NCI-H345 (cell line): ENCODE measurements around the gene HYAL2.

ENCODE experiments used
- DNase-seq: peaks from one replicate; lab custom pipeline; 2025; lab: John Stamatoyannopoulos, UW

HYAL2 gene, protein sequence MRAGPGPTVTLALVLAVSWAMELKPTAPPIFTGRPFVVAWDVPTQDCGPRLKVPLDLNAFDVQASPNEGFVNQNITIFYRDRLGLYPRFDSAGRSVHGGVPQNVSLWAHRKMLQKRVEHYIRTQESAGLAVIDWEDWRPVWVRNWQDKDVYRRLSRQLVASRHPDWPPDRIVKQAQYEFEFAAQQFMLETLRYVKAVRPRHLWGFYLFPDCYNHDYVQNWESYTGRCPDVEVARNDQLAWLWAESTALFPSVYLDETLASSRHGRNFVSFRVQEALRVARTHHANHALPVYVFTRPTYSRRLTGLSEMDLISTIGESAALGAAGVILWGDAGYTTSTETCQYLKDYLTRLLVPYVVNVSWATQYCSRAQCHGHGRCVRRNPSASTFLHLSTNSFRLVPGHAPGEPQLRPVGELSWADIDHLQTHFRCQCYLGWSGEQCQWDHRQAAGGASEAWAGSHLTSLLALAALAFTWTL

DNA sequence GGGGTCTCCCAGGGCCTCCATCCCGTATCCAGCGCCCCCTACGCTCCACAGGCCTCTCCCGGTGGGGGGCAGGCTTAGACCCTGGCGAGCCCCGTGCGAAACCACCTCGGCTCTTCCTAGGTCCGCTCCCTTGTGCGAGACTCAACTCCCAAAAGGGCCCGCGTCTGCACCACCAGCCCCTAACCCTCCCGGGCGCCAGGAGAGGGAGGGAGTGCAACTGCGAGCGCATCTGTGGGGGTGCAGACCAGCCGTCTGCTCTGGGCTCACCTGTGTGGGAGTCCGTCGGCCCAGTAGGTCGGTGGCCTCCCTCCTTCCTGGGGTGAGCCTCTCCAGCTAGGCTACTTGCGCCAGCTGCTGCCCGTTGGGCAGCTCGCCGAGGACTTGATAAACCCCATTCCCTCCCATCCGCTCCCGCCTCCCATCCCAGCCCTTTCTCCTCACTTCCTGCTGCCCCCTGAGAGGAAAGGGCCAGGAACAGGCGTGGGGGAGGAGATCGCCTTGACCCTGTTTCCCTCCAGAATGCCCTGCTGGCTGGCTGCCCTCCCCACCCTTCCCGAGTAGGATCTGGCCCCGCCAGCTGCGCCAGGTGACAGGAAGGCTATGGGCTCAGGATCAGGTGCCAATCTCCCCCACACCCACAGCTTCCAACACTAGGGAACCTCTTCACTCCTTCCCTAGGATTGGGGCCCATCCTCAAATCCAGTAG lies at the start of gene HYAL2:
HYAL2 (minus strand) TSS at position 360 of the 706 bp plus-strand sequence. CDS start 2,256 bp downstream, outside the sequence.
- DNase-seq, result no peak

DNA sequence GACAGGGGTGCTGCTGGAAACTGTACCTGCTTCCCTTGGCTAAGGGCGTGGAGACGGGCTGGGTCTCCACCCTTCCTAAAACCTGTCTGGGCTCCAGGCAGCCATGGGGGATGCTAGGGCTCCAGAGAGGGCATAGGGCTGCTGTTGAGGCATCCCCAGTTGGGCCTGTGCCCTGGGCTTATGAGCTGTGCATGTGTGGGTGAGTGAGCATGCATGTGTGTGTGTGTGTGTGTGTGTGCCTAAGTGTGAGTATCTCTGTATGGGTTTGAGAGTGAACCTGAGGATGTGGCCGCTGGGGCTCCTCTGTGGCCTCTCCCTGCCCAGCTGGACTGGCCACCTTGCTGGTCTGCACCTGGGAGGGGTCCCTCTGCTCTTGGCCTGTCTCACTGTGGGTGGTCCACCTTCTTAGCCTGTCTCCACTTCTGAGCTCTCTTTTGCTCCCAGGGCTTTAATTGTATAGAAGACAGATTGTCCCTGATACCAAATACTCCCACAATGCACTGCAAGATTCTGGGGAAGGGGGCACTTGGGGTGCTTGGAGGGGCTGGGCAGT lies 48.7 kb upstream of the HYAL2 start:
- DNase-seq, result no peak

DNA sequence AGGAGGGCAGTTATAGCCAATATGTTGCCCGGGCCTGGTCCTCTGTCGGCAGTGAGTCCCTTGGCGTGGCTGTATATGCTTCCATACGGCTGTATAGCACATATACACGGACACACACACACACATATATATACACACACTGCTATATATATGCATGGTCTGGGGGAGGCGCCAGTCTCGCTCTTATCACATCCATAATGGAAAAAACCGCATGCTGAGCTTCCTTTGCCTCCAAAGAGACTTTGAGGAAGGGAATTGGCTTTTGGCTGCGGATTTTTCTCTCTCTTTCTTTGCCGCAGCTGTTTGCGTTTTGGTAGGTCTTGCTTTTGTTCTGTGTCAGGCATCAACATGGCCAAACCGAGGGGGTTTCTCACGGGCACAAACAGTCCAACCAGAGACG lies 48.0 kb upstream of the HYAL2 start:
- no peak for DNase-seq

DNA sequence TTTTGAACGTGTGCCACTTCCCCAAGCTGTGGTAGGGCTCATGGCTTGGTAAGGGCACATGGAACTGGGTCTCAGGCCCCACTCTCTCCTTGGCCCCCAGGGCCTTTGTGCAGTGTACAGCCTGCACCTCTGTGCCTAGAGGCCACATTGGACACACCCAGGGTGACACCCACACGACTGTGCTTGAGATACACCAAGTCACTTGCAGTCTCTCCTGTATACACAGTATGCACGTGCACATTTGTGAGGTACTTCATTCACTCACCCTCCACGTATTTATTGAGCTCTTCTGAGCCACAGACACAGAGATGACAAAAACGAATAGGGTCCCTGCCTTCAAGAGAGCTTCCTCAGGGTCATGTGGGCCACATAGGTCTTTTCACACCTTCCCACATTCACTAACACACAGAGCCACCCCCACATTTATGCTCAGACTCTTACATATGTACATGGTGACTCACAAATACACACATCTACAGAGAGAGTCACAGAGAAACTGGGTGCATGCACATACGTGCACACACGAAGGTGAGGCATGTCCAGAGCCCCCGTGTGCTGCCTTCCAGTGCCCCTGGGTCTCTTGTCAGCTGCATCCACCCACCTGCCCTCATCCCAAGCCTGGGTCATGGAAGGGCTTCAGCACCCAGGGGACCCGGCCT lies 46.6 kb upstream of the HYAL2 start:
- DNase-seq, result no peak

DNA sequence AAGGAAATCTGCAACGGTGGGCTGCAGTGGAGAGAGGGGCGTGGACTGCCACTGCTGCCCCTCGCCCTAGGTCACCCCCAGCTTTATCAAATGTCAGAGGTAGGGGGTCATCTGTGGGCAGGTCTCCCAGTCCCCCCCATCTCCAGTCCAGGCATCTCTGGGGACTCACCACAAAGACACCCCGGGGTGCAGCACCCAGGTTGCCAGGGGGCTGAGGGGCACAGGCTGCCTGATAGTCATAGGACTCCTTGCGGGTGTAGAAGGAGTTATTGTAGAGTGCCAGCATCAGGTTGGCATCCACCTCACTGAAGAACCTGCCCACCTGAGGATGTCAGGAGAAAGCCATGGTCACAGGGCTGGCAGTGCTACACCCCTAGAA lies 43.3 kb upstream of the HYAL2 start:
- no peak for DNase-seq

DNA sequence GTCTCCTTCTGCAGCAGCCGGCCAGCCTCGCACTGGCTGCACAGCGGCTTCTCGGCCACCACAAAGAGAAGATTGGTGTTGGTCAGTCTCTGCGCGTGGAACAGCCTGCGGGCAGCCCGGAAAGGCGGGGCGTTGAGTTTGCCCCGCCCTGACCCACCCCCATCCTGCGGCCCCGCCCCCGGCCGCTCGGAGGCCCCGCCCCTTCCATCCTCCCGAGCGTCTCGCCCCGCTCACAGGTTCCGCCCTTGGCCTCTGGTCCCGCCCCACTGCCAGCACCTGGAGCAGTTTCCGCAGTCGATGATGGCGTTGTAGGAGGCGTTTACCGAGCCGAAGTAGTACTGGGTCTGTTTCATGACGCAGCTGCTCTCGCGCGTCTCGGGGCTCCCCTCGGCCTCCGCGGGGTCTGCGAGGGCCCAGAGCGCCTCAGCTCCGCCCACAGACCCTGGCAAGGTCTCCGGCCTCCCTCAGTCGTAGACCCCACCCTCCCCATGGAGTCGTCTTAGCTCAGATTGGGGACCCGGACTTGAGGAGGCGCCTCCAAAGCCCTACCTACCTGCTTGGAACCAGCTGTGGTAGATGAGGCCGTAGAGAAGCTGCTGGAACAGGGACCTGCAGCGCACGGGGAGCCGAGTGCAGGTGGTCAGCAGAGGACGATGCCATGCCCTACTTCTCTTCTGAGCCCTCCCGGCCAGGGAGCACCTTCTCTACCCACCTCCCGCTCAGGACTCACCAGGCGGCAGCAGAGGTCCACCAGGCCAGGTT lies 42.7 kb upstream of the HYAL2 start:
- DNase-seq, result peak; percentile 85

DNA sequence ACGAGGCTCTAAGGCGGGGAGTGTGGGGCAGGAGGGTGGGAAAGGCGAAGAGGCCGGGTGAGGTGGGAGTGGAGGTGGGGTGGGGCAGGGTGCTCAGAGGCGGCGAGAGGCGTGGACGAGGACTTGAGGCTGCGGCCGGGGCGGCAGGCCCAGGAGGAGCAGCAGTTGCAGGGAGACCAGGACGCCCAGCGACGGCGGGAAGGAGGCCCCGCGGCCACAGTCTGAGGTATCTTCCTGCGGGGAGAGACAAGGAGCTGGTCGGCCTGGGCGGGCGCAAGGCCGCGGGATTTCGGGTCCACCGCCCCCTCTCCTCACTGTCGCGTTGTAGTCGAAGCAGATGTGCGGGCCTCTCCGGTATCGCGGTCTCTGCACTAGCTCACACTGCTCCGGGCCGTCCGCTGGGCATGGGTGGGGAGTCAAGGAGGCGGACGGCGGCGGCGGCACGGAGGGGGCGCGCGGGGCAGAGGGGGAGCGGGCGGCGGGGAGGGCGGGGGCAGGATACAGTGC lies 42.1 kb upstream of the HYAL2 start:
- DNase-seq, result no peak

DNA sequence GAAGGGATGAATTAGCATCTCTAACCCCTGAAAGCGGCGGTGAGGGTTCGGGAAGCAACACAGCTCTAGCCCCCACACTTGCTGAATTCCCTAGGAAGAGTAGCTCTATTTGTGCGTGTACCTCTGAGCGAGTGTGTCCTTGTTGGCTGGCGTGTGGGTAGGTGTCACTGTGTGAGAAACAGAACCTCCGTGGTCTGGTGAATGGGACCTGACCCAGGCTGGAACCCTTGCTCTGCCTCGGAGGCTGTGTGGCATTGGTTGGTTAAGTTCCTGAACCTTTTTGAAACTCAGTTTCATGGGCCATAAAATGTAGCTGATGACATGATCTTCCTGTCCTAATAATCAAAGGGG lies 37.2 kb upstream of the HYAL2 start:
- no peak for DNase-seq

DNA sequence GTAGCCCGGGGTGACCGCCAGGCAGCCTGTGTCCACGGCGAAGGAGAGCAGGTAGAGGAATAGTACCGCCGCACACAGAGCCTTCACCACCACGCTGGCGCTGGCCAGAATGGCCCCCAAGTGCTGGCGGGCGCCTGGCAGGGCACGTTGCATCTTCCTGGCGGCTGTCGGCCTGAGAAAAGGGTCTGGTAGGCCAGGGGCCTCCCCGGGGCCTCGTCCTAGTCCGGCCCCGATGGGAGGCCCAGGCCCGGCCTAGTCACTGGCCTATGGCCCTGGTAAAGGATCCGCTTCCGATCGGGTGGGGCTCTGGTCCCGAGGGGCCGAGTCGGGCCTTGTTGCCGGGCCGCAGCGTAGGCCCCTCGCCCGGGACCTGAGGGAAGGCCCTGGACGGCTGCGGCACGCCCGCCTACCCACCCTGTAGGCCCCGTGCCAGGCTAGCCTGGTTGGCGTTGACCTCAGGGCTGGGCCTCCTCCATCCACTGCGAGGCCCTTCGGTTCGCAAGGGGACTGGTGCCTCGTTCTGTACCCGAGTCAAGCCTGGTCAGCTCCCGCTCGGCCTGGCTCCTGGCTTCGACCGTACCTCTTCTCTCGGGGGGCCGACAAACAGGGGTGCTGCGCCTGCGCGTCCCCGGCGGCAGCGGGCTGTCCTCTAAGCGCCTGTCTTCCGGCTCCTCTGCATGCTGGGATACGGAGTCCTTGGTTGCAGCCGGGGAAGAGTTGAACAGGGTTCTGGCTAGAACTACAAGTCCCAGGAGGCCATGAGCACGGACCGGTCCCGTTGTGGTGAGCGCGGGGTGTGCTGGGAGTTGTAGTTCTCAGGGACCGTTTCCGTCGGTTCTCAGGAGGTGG lies 36.6 kb upstream of the HYAL2 start, which contains the start of gene TMEM115:
TMEM115 (minus strand) TSS at position 611 of the 849 bp plus-strand sequence; CDS start at position 153, 458 bp downstream.
- DNase-seq, result peak; percentile 95

DNA sequence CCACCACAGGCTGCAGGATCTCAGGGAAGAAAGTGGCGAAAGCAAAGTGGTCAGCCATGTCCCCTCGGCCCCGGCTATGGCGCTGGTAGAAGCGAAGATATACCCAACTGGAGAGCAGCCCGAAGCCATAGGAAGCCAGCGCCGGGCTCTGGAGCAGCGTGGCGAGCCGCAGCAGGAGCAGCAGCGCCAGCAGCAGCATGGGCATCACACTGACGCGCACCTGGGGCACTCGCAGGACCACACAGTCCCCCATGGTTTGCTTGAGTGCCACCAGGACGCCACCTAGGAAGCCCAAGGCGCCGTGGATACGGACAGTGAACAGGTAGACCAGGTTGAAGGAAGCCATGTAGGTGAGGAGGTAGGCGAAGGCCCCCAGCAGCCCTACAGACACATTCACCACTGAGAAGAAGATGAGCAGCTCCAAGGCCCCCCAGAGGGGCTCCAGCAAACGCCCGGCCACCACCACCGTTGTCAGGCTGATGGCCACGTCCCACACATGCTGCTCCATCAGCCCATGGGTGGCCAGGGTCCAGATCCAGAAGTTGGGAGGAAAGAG lies 35.9 kb upstream of the HYAL2 start:
- no peak for DNase-seq

DNA sequence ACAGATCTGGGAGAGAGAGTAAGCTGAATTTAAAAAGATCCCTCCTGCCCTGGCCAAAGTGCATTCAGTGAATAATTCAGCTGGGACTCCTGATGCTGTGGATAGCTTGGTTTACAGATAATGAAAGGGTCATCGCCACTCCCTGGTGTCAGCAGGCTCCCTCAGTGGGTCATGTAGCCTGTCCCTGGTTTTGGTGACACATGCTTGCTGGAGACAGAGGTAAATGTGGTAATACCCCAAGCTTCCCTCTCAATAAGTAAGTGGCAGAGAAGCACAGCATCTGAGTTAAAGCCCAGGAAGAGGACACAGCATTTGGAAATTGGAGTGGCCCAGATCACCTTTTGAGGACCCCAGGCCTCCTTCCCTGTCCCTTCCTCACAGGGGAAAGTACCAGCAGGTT lies 34.9 kb upstream of the HYAL2 start:
- no peak for DNase-seq

DNA sequence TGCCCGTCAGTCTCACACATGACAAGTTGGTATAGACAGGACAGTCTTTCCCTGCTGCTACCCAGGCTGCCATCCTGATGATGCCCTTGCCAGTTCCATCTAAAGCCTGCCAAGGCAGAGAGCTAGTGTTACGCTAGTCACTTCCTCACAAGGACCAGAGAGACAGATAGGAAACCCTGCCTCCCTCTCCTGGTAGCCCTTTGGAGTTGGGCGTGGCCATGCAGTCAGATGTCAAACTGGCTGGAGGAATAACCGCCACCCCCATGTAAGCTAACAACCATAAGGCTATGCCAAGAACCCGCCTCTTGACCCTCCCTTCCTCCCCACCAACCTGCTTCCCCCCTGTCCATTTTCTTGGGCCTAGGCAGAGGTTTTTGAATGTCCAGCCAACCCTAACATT lies 34.0 kb upstream of the HYAL2 start:
- DNase-seq, result no peak

DNA sequence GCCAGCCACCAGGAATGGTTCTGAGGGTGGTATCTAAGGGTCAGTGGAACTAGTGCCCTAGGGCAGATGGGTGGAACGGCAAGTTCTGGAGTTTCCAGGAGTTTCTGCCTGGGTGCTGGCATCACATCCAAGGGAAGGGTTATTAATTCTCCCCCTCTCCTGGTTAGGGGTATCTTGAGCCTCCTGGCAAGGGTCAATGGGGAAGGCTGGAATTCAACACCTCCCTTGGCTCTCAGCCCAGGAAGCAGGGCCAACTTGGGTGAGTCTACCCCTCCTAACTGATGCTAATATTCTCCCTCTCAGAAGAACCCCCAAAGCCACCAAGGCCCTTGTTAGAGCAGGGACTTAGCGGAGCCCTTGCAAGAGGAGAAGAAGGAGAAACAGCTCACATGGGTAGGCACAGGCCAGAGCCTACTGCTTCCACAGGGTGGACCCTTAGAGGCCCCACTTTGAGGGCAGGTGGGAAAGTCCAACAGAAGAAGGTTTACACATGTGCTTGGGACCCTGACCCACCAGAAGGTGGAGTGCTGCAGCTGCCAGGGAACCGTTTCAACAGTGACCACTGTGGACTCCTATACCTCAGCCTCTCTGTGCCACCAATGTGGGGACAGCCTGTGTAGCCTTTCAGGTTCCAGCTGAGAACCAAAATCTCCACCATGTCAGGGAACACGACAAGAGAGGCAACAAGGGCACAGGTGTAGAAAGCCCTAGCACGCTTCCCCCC lies 33.4 kb upstream of the HYAL2 start:
- DNase-seq, result no peak

DNA sequence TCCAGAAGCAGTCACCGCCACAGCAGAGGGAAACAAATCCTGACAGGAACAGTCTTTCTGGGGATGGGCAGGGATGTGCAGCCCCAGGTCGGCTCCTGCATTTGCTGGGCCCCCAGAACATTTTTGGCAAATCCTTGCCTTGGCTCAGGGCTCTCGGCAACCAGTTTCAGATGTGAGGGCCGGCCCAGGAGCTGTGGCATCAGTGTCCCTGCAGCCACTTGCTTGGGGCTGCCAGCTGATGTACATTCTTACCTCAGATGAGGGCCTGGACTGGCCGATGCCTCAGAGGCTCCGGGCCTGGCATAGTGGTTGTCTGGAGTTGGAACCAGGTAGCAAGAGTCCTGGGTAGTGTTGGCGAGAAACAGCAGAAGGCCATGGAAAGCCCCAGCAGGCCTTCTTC lies 32.3 kb upstream of the HYAL2 start:
- no peak for DNase-seq

DNA sequence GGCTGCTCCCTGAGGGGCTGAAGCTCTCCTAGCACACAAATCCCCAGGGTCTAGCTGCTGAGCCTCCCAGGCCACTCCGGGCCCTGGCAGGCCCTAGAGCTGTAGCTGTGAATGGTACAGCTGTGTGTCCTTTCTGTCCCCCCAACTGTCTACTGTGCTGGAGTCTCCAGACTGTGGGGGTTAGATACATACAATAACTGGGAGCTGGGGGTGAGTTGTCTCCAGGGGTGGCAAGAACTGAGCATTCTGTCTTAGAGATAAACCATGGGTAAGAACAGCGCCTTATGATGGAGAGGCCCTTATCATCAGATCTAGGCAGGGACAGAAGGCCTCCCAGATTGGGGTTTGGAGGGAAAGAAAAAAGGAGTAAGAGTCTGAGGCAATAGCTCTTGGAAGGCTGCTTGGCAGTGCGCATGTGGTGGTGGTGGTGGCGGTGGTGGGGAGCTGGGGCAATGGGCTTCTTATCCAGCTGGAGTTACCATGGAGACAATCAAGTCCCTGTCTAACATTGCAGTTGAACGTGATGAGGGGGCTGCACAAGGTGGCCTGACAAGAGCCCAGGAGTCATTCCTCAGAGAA lies 31.7 kb upstream of the HYAL2 start:
- no peak for DNase-seq

DNA sequence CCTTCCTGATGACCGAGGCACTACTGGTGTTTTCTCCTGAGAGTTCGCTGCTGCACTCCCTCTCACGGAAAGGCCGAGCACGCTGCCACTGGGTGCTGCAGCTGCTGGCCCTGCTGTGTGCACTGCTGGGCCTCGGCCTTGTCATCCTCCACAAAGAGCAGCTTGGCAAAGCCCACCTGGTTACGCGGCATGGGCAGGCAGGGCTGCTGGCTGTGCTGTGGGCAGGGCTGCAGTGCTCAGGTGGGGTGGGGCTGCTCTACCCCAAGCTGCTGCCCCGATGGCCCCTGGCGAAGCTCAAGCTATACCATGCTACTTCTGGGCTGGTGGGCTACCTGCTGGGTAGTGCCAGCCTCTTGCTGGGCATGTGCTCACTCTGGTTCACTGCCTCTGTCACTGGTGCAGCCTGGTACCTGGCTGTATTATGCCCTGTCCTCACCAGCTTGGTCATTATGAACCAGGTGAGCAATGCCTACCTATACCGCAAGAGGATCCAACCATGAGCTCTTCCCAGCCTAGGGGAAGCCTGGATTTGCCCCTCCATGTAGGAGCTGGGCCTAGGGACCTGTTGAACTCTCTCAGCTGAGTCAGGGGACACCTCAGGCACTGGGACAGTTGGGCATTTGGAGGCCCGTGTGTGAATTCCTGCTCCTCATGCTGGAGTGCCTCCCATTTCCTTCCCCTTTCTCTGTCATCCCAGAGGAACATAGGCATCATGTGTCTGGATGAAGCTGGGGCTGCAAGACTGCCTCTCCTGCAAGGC lies 30.9 kb upstream of the HYAL2 start:
- DNase-seq, result no peak

DNA sequence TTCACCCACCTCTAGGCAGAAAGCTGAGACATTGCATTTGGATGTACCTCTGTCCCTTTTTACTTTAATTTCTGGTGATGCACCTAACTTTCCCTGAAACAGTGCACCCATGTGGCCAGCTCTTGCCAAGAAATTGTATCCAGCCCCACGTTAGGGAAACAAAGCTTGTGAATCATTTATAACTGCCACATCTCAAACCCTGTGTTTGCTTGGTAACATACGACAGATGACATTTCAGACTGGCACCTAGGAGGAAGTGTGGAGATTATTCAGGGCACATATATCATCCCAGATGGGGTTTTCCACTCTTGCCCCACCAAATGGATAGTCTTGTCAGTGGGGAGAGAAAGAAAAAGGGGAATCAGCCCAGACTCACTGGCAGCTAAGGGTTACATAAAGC lies 30.2 kb upstream of the HYAL2 start:
- DNase-seq, result no peak

DNA sequence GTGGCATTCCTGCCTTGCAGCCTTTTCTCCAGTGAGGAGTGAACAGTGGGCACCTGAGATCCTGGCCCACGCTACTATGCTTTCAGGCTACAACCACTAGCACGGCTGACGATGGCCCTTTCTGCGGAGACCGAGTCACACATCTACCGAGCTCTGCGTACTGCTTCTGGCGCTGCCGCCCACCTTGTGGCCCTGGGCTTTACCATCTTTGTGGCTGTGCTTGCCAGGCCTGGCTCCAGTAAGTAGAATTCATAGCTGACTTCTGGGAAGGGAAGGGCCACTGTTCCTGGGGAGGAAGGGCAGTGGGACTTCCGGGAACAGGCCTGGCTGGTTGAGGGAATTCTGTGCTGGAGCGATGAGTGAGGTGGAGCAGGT lies 28.8 kb upstream of the HYAL2 start:
- peak; percentile 23 for DNase-seq
